ENCODE data around the gene SHISAL2A.

GRCh38 chr1:52706136-52706670 is 73.2 kb downstream of the SHISAL2A start:
- TF ChIP-seq POLR2A (IDR thresholded peaks at IDR 0.05; ENCODE audit: low read depth, low read length) (no peak), POLR2AphosphoS5 (IDR thresholded peaks at IDR 0.05; ENCODE audit: low read depth, low read length) (no peak), SPI1 (IDR thresholded peaks at IDR 0.05; ENCODE audit: low read depth, low read length) (no peak), TAF1 (IDR thresholded peaks at IDR 0.05; ENCODE audit: low read depth, low read length) (no peak), PAX5 (IDR thresholded peaks at IDR 0.05; ENCODE audit: insufficient read depth, low read length, severe bottlenecking) (no peak), POU2F2 (IDR thresholded peaks at IDR 0.05; ENCODE audit: low read depth, low read length) (no peak)

Data from GM12891 (cell line).